Motor neuron (in vitro differentiated cells): ENCODE data around the gene SH3RF1. TPM values are rescaled to one million over a fixed set of nuclear protein-coding genes. Genes with fewer than 3 reads are reported as not detected.

Source experiments
- ATAC-seq, 8 experiments: fragments of 200-7000 bp; cut with Tn5 transposase; replicated peaks in 6 of 8; 2 replicates each; pipeline ENCODE4 v1.8.0; 2021; ENCODE audit warnings: mild to moderate bottlenecking in 8 of 8, moderate library complexity in 8 of 8
- H3K27ac ChIP-seq, 2 donors: fragments of 250-450 bp; sonication (Bioruptor Pico); 2 replicates each; pipeline ENCODE4 v1.9.0; 2021; ENCODE audit warnings: antibody characterized with exemption in 2 of 2, mild to moderate bottlenecking in 2 of 2, moderate library complexity in 1 of 2
- H3K4me1 ChIP-seq, 2 donors: fragments of 250-450 bp; sonication (Bioruptor Pico); replicated peaks in 1 of 2; 2 replicates each; pipeline ENCODE4 v1.6.1; 2021; ENCODE audit warnings: antibody characterized with exemption in 2 of 2, mild to moderate bottlenecking in 2 of 2, moderate library complexity in 1 of 2
- H3K4me3 ChIP-seq, 5 donors: fragments of 250-450 bp; sonication (Bioruptor Pico); 2 replicates each; pipeline ENCODE4 v1.9.0; 2021; ENCODE audit warnings: antibody characterized with exemption in 5 of 5, mild to moderate bottlenecking in 5 of 5, moderate library complexity in 4 of 5
- WGBS, 10 experiments: fragments of 450-650 bp; shearing (Covaris generic); methylation state at CpG; one replicate each; pipeline ENCODE4 v1.0.0; 2022; 5-methylcytosine and 5-hydroxymethylcytosine counted together
- in situ Hi-C, 9 experiments: fragments of 400-800 bp; cut with MboI; loops; one replicate each; pipeline ENCODE4 v1.15.0; 2021; ENCODE audit warnings: low sequenced_read_pairs in 9 of 9, low pct_unique_long_range_greater_than_20kb in 2 of 9; ENCODE audit not compliant: unreplicated experiment in 9 of 9
- total RNA-seq, 8 experiments: library from RNA; unstranded; fragments of 300-600 nt; gene quantifications; 2 replicates each; pipeline versions ENCODE4 v1.2.3 to v1.2.4, GENCODE V29; 2022

Gene SH3RF1
- total RNA-seq, 8 experiments from 2014 or later, result 6.7 to 20.2 (median 14.3) TPM

DNA sequence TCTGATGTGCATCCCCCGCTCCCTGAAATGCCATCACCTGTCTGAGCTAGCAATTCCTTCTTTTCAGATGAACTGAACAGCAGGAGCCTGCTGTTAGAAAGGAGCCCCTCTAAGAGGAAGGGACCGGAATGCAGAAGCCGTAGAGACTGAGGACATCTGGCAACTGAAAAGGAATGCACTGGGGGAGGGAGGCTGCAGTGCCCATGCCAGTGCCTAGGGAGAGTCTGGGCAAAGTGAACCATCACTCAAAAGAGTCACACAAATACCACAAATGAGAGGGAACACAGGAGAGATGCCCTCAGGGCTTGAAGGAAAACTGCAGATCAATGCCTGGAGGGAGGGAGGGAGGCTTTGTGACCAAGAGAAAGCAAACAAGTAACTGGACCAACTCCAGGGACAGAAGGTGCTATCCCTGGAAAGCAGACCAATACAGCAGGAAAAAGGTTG is 166.8 kb downstream of the SH3RF1 start:
- peaks cover 7 to 19% of the 10 kb centered on the region in 2 donors for H3K4me1 ChIP-seq
- in situ Hi-C loops, result no loop called here
- WGBS, 10 experiments, result 0 to 100% (median 70%) methylated on average over 1 to 3 of the region's 3 CpGs; no CpG with 5 or more reads in 3 of the 10 experiments
- peak in 3 of 8 experiments; percentile 41 to 89 (median 45) for ATAC-seq
- H3K27ac ChIP-seq, result no peak overlapping the region
- no peak overlapping the region for H3K4me3 ChIP-seq

DNA sequence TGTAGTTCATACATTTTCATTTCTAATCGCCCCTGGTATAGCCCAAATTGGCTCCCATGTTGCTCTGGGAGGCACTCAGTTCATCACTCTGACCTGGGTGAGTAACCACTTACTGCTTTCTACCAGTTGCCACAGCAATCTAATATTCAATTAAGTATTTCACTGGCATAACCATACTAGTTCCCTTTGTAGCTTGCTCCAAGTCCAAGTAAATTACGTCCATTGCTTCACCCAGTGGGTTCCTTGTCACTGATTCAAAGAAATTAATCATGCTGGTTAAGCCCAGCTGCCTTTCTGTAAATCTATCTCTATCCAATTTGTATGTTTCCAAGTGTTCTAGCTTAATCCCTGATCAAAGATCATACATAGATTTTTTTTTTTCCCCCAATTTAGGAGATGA is 168.7 kb downstream of the SH3RF1 start:
- in situ Hi-C loops, result no loop called here
- 63 to 100% (median 86%) methylated on average over 1 to 2 of the region's 2 CpGs; no CpG with 5 or more reads in 1 of the 10 experiments for WGBS, 10 experiments
- Histone ChIP-seq H3K27ac (no peak overlapping the region), H3K4me1 (peaks cover 0 to 7% of the 10 kb centered on the region in 2 donors), H3K4me3 (no peak overlapping the region)
- ATAC-seq, result peak in 1 of 8 experiments; percentile 13

DNA sequence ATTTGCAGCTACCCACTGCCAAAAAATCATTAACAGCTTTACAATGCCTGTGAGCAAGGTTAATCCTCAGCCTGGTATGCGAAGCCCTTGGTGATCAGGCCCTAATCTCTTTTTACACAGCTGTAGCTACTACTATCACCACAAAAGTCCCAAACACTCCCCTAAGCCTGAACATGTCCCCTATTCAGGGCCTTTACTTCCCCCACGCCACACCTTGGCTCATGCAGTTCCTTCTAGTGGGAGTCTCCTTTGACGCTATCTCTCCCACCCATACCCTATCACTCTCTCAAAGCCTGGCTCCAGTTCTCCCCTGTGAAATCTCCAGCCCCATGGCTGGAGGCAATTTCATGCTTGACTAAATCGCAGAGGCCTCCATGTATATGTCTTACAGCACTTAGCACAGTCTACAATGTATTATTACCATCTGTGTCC is 170.1 kb downstream of the SH3RF1 start:
- 0 to 100% (median 96%) methylated on average over 1 to 4 of the region's 4 CpGs; no CpG with 5 or more reads in 4 of the 10 experiments for WGBS, 10 experiments
- peak in 3 of 8 experiments; percentile 23 to 67 (median 33) for ATAC-seq
- Histone ChIP-seq H3K27ac (no peak overlapping the region), H3K4me1 (peaks cover 0 to 7% of the 10 kb centered on the region in 2 donors), H3K4me3 (no peak overlapping the region)
- in situ Hi-C loops, result no loop called here

DNA sequence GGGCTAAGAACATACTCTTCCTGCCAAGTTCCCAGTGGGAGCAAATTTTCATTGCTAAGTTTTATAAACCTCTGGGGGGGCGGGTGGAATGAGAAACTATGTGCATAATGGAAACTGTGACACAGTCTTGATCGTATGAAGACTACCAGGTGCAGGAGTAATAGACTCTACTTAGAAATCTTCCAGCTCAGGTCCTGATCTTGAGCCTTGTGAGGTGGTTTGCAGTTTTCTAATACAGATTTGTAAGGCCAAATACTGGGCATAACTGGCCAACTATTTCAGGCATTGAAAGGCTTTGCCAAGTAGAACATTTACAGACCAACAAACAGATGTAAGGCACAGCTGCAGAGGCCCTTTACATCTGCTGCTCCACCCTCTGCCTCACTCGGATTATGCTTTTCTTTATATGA is 171.0 kb downstream of the SH3RF1 start:
- 0 to 100% (median 63%) methylated on average over 1 to 3 of the region's 3 CpGs; no CpG with 5 or more reads in 1 of the 10 experiments for WGBS, 10 experiments
- H3K27ac ChIP-seq, result no peak overlapping the region
- H3K4me3 ChIP-seq, result no peak overlapping the region
- peak in 3 of 8 experiments; percentile 69 to 77 (median 72) for ATAC-seq
- in situ Hi-C loops, result no loop called here
- H3K4me1 ChIP-seq, result peaks cover 0 to 7% of the 10 kb centered on the region in 2 donors

DNA sequence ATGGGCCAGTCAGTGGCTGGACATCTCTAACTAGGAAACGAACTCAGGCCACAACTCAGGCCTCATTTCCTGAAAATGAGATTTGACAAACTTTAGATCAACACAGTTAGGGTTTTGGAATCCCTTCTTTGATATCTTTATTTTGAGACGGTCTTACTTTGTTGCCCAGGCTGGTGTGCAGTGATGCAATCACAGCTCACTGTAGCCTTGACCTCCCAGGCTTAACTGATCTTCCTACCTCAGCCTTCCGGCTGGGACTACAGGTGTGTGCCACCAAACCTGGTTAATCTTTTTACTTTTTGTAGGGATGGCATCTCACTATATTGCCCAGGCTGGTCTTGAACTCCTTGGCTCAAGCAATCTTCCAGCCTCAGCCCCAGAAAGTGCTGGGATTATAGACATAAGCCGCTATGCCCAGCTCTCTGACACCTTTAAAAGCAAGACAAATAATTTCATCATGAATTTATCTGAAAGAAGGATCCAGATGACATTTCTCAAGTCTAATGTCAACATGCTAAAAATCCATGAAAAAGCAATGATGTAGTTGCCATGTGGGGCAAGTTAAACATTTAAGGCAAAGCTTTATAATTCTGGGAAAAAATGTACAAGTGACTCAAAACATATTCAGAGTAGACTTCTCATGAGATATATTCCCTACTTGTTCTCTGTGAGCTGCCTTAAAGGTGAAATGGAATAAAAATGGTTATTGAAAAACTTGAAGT is 171.6 kb downstream of the SH3RF1 start:
- 67 to 100% (median 95%) methylated on average over 1 to 3 of the region's 4 CpGs; no CpG with 5 or more reads in 1 of the 10 experiments for WGBS, 10 experiments

DNA sequence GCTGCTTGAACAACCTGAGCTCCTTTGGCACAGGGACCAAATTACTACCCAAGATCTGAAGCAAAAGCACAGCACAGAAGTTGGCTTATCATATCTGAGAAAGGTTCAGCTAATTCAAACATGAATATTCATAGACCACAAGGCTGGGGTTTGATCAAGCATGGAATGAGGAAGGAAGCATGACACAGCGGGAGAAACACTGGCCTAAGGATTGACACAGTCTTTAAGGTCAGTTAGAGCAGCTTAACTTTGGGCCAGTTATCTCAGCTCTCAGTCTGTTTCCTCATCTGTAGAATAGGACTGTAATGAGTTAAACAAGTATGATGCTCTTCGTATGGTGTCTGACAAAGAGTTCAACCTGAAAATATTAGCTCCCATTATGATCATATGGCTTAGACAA is 172.2 kb downstream of the SH3RF1 start:
- Histone ChIP-seq H3K27ac (no peak overlapping the region), H3K4me3 (no peak overlapping the region), H3K4me1 (peaks cover 0 to 5% of the 10 kb centered on the region in 2 donors)
- ATAC-seq, result peak in 3 of 8 experiments; percentile 2 to 27 (median 20)
- in situ Hi-C loops, result no loop called here
- WGBS, 10 experiments, result 83 to 100% (median 90%) methylated on average over 1 to 2 of the region's 2 CpGs; no CpG with 5 or more reads in 5 of the 10 experiments

More for the DNA sequence above, 171.6 kb downstream of the SH3RF1 start:
- ATAC-seq, result peak in 1 of 8 experiments; percentile 6
- Histone ChIP-seq H3K27ac (no peak overlapping the region), H3K4me1 (peaks cover 0 to 7% of the 10 kb centered on the region in 2 donors), H3K4me3 (no peak overlapping the region)
- in situ Hi-C loops, result no loop called here

DNA sequence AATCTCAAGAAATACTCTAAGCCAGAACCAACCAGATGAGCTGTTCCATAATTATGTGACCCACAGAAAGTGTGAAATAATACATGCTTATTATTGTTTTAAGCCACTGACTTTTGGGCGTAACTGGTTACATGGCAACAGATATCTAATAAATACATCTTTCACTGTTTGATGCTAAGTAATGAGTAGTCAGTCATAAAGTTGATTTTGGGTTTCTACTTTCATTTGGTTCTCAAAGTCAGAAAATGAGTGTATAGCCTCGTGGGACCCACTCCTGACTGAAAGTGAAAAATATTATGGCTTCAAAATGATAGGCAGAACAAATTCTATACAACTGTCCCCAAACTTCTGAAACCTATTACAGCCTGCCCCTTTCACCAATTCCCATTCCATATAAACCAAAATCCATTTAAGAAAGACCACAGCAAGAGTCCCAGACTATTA is 172.7 kb downstream of the SH3RF1 start:
- Histone ChIP-seq H3K27ac (no peak overlapping the region), H3K4me3 (no peak overlapping the region), H3K4me1 (peaks cover 0 to 5% of the 10 kb centered on the region in 2 donors)
- in situ Hi-C loops, result no loop called here
- ATAC-seq, result no peak
- WGBS, 10 experiments, result 80 to 100% (median 100%) methylated on average over 1 to 2 of the region's 2 CpGs; no CpG with 5 or more reads in 3 of the 10 experiments

DNA sequence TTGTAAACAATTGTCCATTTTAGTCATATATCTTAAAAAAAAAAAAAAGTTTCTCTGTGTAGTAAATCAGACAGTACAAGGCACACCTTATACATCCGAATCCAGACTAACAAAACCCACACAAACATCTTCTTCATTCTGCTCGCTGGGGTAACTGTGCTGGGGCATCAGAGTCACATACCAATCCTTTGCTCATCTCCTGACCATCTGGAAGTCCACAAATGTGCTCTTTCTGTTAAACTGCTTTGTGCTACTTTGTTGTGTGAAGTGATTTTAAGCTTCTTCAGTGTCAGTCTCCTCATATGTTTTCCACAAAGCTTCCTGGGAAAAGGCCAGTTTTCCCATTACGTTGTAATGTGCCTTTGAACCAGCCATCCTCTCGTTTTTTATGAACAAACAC is 174.5 kb downstream of the SH3RF1 start:
- H3K27ac ChIP-seq, result no peak overlapping the region
- no peak overlapping the region for H3K4me3 ChIP-seq
- no peaks in the 10 kb centered on the region for H3K4me1 ChIP-seq
- 61 to 100% (median 92%) methylated on average over 1 to 4 of the region's 4 CpGs for WGBS, 10 experiments
- in situ Hi-C loops, result no loop called here
- ATAC-seq, result no peak

DNA sequence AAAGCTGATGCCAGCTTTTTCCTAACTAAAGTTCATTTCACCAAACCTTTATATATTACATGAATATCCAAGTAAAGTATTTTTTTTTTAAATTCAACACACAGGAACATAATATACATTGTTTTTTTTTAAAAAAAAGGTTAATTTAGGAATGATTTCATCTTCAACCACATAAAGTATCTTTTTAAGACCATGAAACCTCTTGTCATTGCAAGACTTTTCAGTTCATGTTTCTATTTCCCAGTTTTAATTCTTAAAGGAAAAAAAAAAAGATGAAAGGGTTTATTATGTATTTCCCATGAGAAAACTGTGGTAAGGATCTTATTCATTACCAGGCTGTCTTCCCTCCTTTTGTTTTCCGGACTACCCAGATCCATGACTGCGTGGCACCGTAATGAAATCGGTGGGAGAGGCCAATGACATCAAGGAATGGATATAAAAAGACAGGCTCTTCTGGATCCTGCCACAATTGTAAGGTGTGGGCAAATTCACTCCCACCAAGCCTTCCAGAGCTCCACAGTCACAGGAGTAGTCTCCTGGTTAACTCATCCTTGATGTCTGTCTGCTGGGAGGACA is 176.0 kb downstream of the SH3RF1 start:
- no peak overlapping the region for H3K4me3 ChIP-seq
- H3K4me1 ChIP-seq, result no peaks in the 10 kb centered on the region
- in situ Hi-C loops, result no loop called here
- 90 to 100% (median 100%) methylated on average over 1 to 4 of the region's 4 CpGs; no CpG with 5 or more reads in 1 of the 10 experiments for WGBS, 10 experiments
- no peak overlapping the region for H3K27ac ChIP-seq
- no peak for ATAC-seq

DNA sequence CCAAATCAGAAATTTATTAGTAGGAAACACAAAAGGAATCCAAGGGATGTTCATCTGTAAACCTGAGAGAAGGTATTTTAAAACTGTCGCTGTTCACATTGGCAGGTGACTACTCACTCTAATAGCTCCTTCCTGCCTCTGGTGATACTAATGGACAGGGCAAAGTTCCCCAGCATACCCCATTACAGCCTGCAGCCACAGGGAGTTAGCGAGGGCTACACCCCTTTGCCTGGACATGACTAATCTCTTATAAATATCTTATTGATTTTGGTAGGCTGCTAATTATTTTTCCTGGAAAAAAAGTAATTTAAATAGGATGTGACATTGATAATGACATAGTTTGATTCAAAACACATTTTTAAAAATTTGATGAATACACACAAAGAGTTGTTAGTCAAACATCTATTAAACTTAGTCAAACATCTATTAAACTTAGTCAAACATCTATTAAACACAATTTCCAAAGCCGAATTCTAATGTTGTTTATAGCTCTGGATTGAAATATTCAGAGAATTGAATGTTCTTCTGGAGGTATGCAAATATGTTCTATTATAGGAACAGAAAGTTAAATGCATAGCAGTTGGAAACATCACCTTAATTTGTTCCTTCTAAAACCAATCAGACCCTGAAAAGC is 177.8 kb downstream of the SH3RF1 start:
- no peak overlapping the region for H3K4me3 ChIP-seq
- in situ Hi-C loops, result no loop called here
- no peaks in the 10 kb centered on the region for H3K4me1 ChIP-seq
- no peak overlapping the region for H3K27ac ChIP-seq
- WGBS, 10 experiments, result 18 to 100% (median 85%) methylated on average over 1 to 3 of the region's 3 CpGs
- ATAC-seq, result peak in 3 of 8 experiments; percentile 33 to 65 (median 62)

DNA sequence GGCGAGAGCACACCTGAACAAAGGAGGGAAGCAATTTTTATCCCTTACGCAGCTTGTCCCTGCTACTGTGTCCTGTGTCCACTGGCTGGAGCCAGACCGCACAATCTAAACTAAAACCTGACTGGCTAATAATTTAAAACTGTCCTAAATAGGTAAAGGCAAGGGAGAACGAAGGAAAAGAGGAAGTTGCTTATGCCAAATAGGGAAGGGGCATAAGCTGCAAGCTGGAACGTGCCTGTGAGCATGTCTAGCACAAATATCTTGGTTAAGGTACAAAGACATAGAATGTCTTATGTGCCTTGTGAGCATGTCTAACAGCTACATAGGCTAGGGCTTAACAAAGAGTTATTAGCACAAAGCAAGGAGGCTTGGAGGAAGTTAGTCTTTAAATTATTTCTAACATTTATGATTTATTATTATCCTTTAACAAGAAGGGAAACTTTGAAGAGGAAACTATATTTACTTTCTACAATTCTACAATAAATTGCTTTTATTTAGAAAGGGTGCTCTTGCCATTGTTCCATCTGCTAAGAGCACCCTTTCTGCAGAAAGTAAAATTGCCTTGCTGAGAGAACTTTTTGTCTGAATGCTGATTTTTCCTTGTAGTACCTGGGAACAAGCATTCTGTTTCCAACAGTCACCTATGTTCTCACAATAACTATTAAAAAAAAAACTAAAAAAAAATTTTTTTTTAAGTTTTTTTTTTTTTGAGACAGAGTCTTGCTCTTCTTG is 180.1 kb downstream of the SH3RF1 start:
- 94 to 100% (median 100%) methylated on average over 3 to 5 of the region's 5 CpGs; no CpG with 5 or more reads in 3 of the 10 experiments for WGBS, 10 experiments
- Histone ChIP-seq H3K4me3 (no peak overlapping the region), H3K4me1 (peaks cover 0 to under 1% of the 10 kb centered on the region in 2 donors), H3K27ac (no peak overlapping the region)
- ATAC-seq, result no peak
- in situ Hi-C loops, result no loop called here

DNA sequence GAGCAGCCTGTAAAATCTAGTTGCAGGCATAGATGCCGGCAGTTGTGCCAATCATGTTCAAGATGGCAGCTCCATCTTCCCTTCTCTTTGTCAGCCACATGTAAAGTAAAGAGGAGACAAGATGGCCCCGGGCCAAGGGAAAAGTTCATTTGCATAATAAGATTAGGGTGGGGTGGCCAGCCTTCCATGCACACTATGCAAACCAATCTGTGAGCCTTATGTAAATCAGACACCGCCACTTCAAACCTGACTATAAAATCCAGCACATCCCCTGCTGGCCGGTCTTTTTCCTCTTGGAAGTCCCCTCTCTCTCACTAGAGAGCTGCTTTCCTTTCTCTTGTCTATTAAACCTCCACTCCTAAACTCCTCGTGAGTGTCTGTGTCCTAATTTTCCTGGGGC is 181.8 kb downstream of the SH3RF1 start:
- no peak overlapping the region for H3K27ac ChIP-seq
- in situ Hi-C loops, result no loop called here
- H3K4me1 ChIP-seq, result peaks cover 0 to 15% of the 10 kb centered on the region in 2 donors
- peak in 3 of 8 experiments; percentile 83 to 94 (median 91) for ATAC-seq
- WGBS, 10 experiments, result 35 to 93% (median 81%) methylated on average over 1 to 5 of the region's 5 CpGs; no CpG with 5 or more reads in 3 of the 10 experiments
- H3K4me3 ChIP-seq, result no peak overlapping the region
